Loucy (cell line): ENCODE results near the gene HTR7.
"Not testable (repeated sequence)": the region's sequence is repeated elsewhere in the genome, so short reads cannot be mapped to it uniquely, and the experiment has no call there.

Experiments
- H2AFZ ChIP-seq: fragments of 200-600 bp; sonication (generic); 2 replicates; pipeline ENCODE4 v1.6.0; 2016; ENCODE audit warnings: antibody characterized with exemption, mild to moderate bottlenecking, low read length, moderate library complexity
- H3F3A ChIP-seq: fragments of 200-600 bp; 2 replicates; pipeline ENCODE4 v1.6.0; 2016; ENCODE audit warnings: antibody characterized with exemption, low read depth, mild to moderate bottlenecking
- H3K27me3 ChIP-seq: fragments of 200-600 bp; sonication (generic); 2 replicates; pipeline ENCODE4 v1.6.1; 2014; ENCODE audit warnings: low read length, mild to moderate bottlenecking; ENCODE audit not compliant: insufficient read depth, poor library complexity, severe bottlenecking
- H3K36me3 ChIP-seq: fragments of 200-600 bp; sonication (generic); 2 replicates; pipeline ENCODE4 v1.6.1; 2016; ENCODE audit warnings: low read length; ENCODE audit not compliant: insufficient read depth
- H3K4me1 ChIP-seq: fragments of 200-600 bp; sonication (generic); 2 replicates; pipeline ENCODE4 v1.5.1; 2014; ENCODE audit warnings: low read length, mild to moderate bottlenecking; ENCODE audit not compliant: insufficient read depth, poor library complexity, severe bottlenecking
- H3K4me2 ChIP-seq: fragments of 200-600 bp; sonication (generic); 2 replicates; pipeline ENCODE4 v1.6.0; 2014; ENCODE audit warnings: antibody characterized with exemption, low read length, low read depth, mild to moderate bottlenecking; ENCODE audit not compliant: poor library complexity, severe bottlenecking
- H3K4me3 ChIP-seq: fragments of 200-600 bp; sonication (generic); 2 replicates; pipeline ENCODE4 v1.5.1; 2014; ENCODE audit warnings: low read length, mild to moderate bottlenecking, mixed read lengths; ENCODE audit not compliant: poor library complexity, severe bottlenecking
- H3K79me2 ChIP-seq: fragments of 200-600 bp; sonication (generic); 2 replicates; pipeline ENCODE4 v1.6.1; 2014; ENCODE audit warnings: low read length; ENCODE audit not compliant: insufficient read depth
- H3K9ac ChIP-seq: fragments of 200-600 bp; sonication (generic); 2 replicates; pipeline ENCODE4 v1.6.0; 2014; ENCODE audit warnings: mild to moderate bottlenecking, low read depth, low read length, moderate library complexity; ENCODE audit not compliant: poor library complexity, severe bottlenecking
- H3K9me2 ChIP-seq: fragments of 200-600 bp; sonication (generic); replicated peaks from 2 replicates; pipeline ENCODE4 v1.6.1; 2016; ENCODE audit warnings: low read depth, low read length, mixed read lengths
- H3K9me3 ChIP-seq: fragments of 200-600 bp; sonication (generic); 2 replicates; pipeline ENCODE4 v1.6.1; 2014; ENCODE audit warnings: mild to moderate bottlenecking, antibody characterized with exemption, low read length, low read depth; ENCODE audit not compliant: insufficient read depth
- H4K20me1 ChIP-seq: fragments of 200-600 bp; sonication (generic); 2 replicates; pipeline ENCODE4 v1.6.0; 2014; ENCODE audit warnings: antibody characterized with exemption, low read length, mild to moderate bottlenecking; ENCODE audit not compliant: insufficient read depth, poor library complexity, severe bottlenecking
- CTCF ChIP-seq: fragments of 200-600 bp; sonication (generic); conservative IDR thresholded peaks from 2 replicates; pipeline ENCODE4 v1.5.1; 2014; ENCODE audit warnings: mild to moderate bottlenecking, antibody characterized with exemption, low read length
- EZH2phosphoT487 ChIP-seq: fragments of 200-600 bp; IDR thresholded peaks from 2 replicates; pipeline ENCODE4 v1.6.1; 2018; ENCODE audit warnings: antibody characterized with exemption, mild to moderate bottlenecking, moderate library complexity, borderline replicate concordance

Gene HTR7

GRCh38 chr10:90816466-90816865, 41.4 kb downstream of the HTR7 start:
- Histone ChIP-seq H3K9me3 (no peaks in the 10 kb centered on the region), H2AFZ (no peak overlapping the region), H3K36me3 (no peaks in the 10 kb centered on the region), H4K20me1 (no peaks in the 10 kb centered on the region), H3K4me2 (no peak overlapping the region), H3K9me2 (no peaks in the 10 kb centered on the region), H3K4me1 (no peaks in the 10 kb centered on the region), H3K9ac (no peak overlapping the region), H3K27me3 (no peaks in the 10 kb centered on the region), H3F3A (no peaks in the 10 kb centered on the region), H3K4me3 (no peak overlapping the region), H3K79me2 (no peaks in the 10 kb centered on the region)
- TF ChIP-seq CTCF (no peak), EZH2phosphoT487 (no peak)

- H3K4me2 ChIP-seq: no peak overlapping the region
- no peaks in the 10 kb centered on the region for H3K4me1 ChIP-seq
- no peak overlapping the region for H3K4me3 ChIP-seq
- no peak overlapping the region for H2AFZ ChIP-seq
- H3F3A ChIP-seq: no peaks in the 10 kb centered on the region
- no peaks in the 10 kb centered on the region for H4K20me1 ChIP-seq
- no peaks in the 10 kb centered on the region for H3K9me3 ChIP-seq
- no peak overlapping the region for H3K9ac ChIP-seq
- H3K36me3 ChIP-seq: no peaks in the 10 kb centered on the region
- H3K79me2 ChIP-seq: no peaks in the 10 kb centered on the region
- TF ChIP-seq CTCF (no peak), EZH2phosphoT487 (no peak)
- no peaks in the 10 kb centered on the region for H3K27me3 ChIP-seq
- H3K9me2 ChIP-seq: no peaks in the 10 kb centered on the region
Observed at GRCh38 chr10:90813594-90814365, 44.1 kb downstream of the HTR7 start.

GRCh38 chr10:90807106-90807505, 50.7 kb downstream of the HTR7 start:
- not testable (repeated sequence) for H3K4me2 ChIP-seq, H3K9me2 ChIP-seq, H3K4me1 ChIP-seq, H3K27me3 ChIP-seq, H3K9ac ChIP-seq, H3F3A ChIP-seq, H3K36me3 ChIP-seq, H3K9me3 ChIP-seq, H3K4me3 ChIP-seq, H3K79me2 ChIP-seq, H4K20me1 ChIP-seq, H2AFZ ChIP-seq

GRCh38 chr10:90806677-90807076, 51.2 kb downstream of the HTR7 start:
- H3K79me2 ChIP-seq: no peaks in the 10 kb centered on the region
- no peaks in the 10 kb centered on the region for H3K9me3 ChIP-seq
- H3K4me3 ChIP-seq: no peak overlapping the region
- no peaks in the 10 kb centered on the region for H3K9me2 ChIP-seq
- TF ChIP-seq CTCF (no peak), EZH2phosphoT487 (no peak)
- H4K20me1 ChIP-seq: no peaks in the 10 kb centered on the region
- H3K9ac ChIP-seq: no peak overlapping the region
- H3K27me3 ChIP-seq: no peaks in the 10 kb centered on the region
- no peaks in the 10 kb centered on the region for H3K36me3 ChIP-seq
- no peak overlapping the region for H2AFZ ChIP-seq
- no peak overlapping the region for H3K4me2 ChIP-seq
- H3F3A ChIP-seq: no peaks in the 10 kb centered on the region
- H3K4me1 ChIP-seq: no peaks in the 10 kb centered on the region
